Brain microvascular endothelial cell (primary cell): ENCODE data around the gene NOC4L.
A peak's percentile ranks its signal among the peaks of the same experiment; 100 is the strongest.

ENCODE experiments used
- DNase-seq: peaks from one replicate; pipeline ENCODE4 v3.0.0-alpha.2; 2020
- H3K27ac ChIP-seq: fragments of 250-450 bp; sonication (Bioruptor Pico); 2 replicates; pipeline ENCODE4 v1.5.1; 2020; ENCODE audit warnings: mild to moderate bottlenecking, moderate library complexity
- H3K27me3 ChIP-seq: fragments of 250-450 bp; sonication (Bioruptor Pico); replicated peaks from 2 replicates; pipeline ENCODE4 v1.5.1; 2020; ENCODE audit warnings: mild to moderate bottlenecking
- H3K36me3 ChIP-seq: fragments of 250-450 bp; sonication (Bioruptor Pico); replicated peaks from 2 replicates; pipeline ENCODE4 v1.5.1; 2020; ENCODE audit warnings: mild to moderate bottlenecking
- H3K4me3 ChIP-seq: 2 replicates; pipeline ENCODE4 v1.5.1; 2011; ENCODE audit warnings: low read depth, mild to moderate bottlenecking, control low read depth, low read length, moderate library complexity
- in situ Hi-C: cut with HindIII; loops from 2 replicates; pipeline ENCODE4 v1.10.0; 2017; ENCODE audit warnings: low sequenced_read_pairs, low pct_ligation_motif_present
- TF ChIP-seq, protein P1 (sequence below): IDR thresholded peaks from 2 replicates; pipeline ENCODE4 v1.5.1; 2011; ENCODE audit warnings: low read depth, mild to moderate bottlenecking, moderate library complexity, low read length, control low read depth, inconsistent platforms; ENCODE audit errors: missing control alignments

Gene NOC4L

DNA sequence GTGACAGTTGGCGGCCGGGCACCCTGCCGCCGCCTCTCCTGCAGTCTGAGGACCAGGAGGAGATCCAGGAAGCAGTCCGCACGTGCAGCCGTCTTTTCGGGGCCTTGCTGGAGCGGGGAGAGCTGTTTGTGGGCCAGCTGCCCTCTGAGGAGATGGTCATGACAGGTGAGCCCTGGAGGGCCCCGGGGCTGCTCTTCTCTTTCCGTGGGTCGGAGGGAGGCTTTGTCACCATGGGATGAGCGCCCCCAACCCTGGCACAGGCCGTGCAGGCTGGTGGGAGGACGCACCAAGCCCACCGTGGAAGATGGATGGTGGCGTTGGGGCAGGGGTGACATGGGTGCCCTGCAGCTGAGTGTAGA is 532 bp downstream of the NOC4L start:
- TF ChIP-seq, protein P1, sequence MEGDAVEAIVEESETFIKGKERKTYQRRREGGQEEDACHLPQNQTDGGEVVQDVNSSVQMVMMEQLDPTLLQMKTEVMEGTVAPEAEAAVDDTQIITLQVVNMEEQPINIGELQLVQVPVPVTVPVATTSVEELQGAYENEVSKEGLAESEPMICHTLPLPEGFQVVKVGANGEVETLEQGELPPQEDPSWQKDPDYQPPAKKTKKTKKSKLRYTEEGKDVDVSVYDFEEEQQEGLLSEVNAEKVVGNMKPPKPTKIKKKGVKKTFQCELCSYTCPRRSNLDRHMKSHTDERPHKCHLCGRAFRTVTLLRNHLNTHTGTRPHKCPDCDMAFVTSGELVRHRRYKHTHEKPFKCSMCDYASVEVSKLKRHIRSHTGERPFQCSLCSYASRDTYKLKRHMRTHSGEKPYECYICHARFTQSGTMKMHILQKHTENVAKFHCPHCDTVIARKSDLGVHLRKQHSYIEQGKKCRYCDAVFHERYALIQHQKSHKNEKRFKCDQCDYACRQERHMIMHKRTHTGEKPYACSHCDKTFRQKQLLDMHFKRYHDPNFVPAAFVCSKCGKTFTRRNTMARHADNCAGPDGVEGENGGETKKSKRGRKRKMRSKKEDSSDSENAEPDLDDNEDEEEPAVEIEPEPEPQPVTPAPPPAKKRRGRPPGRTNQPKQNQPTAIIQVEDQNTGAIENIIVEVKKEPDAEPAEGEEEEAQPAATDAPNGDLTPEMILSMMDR = no peak
- peaks cover 18% of the 10 kb centered on the region for H3K36me3 ChIP-seq
- in situ Hi-C loops = no loop called here
- no peak overlapping the region for H3K27ac ChIP-seq
- peak overlapping the region; percentile 80 for H3K4me3 ChIP-seq
- no peaks in the 10 kb centered on the region for H3K27me3 ChIP-seq
- no peak for DNase-seq

DNA sequence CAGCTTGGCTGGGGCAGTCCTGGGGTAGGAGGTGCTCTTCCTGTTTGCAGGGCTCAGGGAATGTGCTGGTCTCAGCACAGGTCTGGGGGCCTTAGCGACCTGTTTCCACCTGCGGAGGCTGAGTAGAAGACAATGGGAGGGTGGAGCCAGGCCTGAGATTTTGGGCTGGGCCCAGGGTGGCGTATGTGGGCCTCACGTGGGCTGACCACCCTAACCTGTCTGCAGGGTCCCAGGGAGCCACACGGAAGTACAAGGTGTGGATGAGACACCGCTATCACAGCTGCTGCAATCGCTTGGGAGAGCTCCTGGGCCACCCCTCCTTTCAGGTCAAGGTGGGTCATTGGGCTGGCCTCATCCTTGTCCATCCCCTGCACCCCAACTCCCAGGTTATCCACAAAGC is 1.1 kb downstream of the NOC4L start:
- Histone ChIP-seq H3K36me3 (peaks cover 13% of the 10 kb centered on the region), H3K4me3 (peak overlapping the region; percentile 80), H3K27me3 (no peaks in the 10 kb centered on the region), H3K27ac (no peak overlapping the region)
- no peak for DNase-seq
- in situ Hi-C loops = no loop called here
- TF ChIP-seq, protein P1 = no peak

DNA sequence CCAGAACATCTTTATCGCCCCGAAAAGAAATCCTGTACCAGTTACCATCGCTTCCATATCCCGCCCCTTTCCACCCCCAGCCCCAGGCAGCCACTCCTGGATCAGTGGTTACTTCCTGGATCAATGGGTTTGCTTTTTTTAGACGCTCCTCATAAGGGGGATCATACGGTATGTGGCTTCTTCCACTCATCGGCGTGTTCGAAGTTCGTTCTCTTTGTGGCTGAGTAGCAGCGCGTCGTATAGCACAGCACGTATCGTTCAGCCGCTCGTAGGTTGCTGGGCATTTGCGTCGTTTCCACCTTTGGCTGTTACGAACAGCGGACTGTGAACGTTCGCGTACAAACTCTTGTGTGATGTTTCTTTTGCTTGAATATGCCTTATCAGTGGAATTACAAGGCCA is 1.8 kb downstream of the NOC4L start:
- H3K36me3 ChIP-seq = peaks cover 10% of the 10 kb centered on the region
- no peak for DNase-seq
- H3K27ac ChIP-seq = no peak overlapping the region
- H3K4me3 ChIP-seq = no peak overlapping the region
- no peaks in the 10 kb centered on the region for H3K27me3 ChIP-seq
- TF ChIP-seq, protein P1 = no peak
- in situ Hi-C loops = no loop called here

DNA sequence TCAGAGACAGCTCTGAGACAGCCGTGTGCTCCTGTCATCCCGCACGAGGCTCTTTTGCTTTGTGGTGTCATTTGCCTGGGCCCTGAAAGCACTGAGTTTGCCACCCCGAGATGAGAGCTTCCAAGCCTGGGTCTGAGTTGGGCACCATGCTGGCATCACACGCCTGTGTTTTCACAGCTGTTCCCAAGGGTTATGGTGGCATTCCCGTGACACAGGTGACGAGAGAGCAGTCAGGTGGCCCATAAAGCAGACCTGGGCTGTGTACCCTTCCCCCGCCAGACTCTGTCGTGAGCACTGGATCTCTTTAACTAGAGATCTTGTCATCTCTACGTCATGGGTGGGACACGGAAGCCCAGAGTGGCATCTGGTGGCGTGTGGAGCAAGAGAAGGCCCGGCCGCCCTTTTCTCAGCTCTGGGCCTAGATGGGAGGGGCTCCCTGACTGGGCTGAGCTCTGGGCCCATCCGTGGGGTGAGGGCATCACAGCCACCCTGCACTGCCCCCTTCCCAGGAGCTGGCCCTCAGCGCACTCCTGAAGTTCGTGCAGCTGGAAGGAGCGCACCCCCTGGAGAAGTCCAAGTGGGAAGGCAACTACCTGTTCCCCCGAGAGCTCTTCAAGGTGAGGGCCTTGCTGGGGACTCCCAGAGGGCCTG is 2.6 kb downstream of the NOC4L start:
- H3K4me3 ChIP-seq = no peak overlapping the region
- no peaks in the 10 kb centered on the region for H3K27me3 ChIP-seq
- peaks cover 6% of the 10 kb centered on the region for H3K36me3 ChIP-seq
- DNase-seq = no peak
- TF ChIP-seq, protein P1 = no peak
- in situ Hi-C loops = no loop called here
- no peak overlapping the region for H3K27ac ChIP-seq

DNA sequence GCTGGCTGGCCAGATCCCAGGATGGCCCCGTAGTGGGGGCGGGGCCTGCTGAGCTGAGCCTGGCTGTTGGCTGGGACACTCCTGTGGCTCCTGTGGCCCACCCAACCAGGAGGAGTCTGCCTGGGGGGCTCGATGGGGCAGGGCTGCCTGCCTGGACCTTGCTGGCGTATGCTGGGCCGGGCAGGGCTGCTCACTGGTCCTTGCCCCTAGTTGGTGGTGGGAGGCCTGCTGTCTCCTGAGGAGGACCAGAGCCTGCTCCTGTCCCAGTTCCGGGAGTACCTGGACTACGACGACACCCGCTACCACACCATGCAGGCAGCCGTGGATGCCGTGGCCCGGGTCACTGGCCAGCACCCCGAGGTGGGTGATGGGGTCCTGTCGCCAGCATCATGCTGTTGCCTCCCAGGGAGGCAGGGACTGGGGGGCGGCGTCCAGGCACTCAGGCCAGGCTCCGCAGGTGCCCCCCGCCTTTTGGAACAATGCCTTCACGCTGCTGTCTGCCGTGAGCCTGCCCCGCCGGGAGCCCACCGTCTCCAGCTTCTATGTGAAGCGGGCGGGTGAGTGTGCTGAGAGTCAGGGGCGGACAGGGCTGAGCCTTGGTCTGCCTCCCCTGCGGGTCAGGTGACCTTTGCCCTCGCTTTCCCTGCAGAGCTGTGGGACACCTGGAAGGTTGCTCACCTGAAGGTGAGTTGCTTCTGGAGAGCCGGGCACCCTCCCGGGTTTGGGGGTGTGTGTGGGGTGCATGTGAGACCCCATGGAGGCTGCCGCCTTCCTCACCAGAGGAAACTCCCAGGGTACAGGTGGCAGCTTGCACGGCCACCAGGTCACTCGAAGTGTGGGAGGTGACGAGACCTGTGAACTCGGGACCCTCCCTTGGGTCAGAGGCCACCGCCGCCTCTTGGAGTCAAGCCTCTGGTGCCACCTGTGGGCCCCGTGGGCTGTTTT is 3.4 kb downstream of the NOC4L start:
- Histone ChIP-seq H3K36me3 (peaks cover 5% of the 10 kb centered on the region), H3K4me3 (no peak overlapping the region), H3K27ac (no peak overlapping the region), H3K27me3 (no peaks in the 10 kb centered on the region)
- TF ChIP-seq, protein P1 = no peak
- in situ Hi-C loops = no loop called here
- no peak for DNase-seq
